ENCODE measurements around the gene TRABD2B. TPM values are rescaled to one million over a fixed set of nuclear protein-coding genes. Genes with fewer than 3 reads are reported as not detected.

The TRABD2B gene
- total RNA-seq, 1 donor from 2014 or later = 0.64 TPM

DNA sequence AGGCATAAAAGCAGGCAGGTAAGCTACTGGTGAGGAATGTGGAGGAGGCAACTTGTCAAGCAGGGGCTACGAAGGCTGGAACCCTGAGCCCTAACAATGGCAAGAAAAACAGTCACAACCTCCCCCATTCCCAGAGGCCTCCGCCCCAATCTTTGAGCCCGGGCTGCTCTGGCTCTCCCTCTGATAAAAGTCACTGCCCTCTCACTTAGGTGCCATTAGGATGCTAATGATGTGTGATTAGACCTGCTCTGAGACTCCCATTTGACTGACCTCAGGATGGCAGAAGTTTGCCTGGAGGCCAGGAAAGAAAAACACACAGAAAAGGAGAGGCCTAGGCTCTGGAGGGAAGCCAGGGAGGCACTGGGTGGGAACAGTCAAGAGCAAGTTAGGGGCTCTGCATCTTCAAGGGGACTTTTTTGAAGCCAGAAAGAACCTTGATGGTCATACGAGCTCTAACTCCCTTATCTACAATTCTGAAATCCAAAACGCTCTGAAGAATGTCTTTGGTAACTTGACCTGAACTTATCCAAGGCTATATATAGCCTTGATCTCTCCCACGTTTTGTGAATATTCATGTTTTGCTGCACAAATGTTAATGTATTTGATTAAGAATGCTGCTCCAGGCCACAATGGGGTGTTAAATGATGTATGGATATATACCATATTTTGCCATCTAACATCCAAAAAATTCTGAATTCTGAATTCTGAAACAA is 98.9 kb downstream of the TRABD2B start:
- H3K36me3 Mint-ChIP-seq (ENCODE audit: unreplicated experiment) = no peaks in the 10 kb centered on the region
- peaks cover 13% of the 10 kb centered on the region for H3K4me1 Mint-ChIP-seq (ENCODE audit: low read depth, unreplicated experiment)
- DNase-seq = no peak
- H3K27ac Mint-ChIP-seq (ENCODE audit: unreplicated experiment) = no peak overlapping the region
- TF ChIP-seq CTCF (IDR thresholded peaks at IDR 0.05; ENCODE audit: partially characterized antibody, unreplicated experiment) = no peak
- H3K27me3 Mint-ChIP-seq (ENCODE audit: unreplicated experiment) = peaks cover 6% of the 10 kb centered on the region
- no peak overlapping the region for H3K4me3 Mint-ChIP-seq (ENCODE audit: unreplicated experiment)
- no peaks in the 10 kb centered on the region for H3K9me3 Mint-ChIP-seq (ENCODE audit: unreplicated experiment)

GRCh38 chr1:47895279-47896125 is 101.7 kb downstream of the TRABD2B start:
- Mint-ChIP-seq H3K4me1 (ENCODE audit: low read depth, unreplicated experiment) (peaks cover 6% of the 10 kb centered on the region), H3K4me3 (ENCODE audit: unreplicated experiment) (no peak overlapping the region)
- no peak for DNase-seq

GRCh38 chr1:47894410-47895278 is 102.5 kb downstream of the TRABD2B start:
- H3K4me1 Mint-ChIP-seq (ENCODE audit: low read depth, unreplicated experiment) = peaks cover 6% of the 10 kb centered on the region
- no peak overlapping the region for H3K27ac Mint-ChIP-seq (ENCODE audit: unreplicated experiment)

More at GRCh38 chr1:47895279-47896125, 101.7 kb downstream of the TRABD2B start:
- Mint-ChIP-seq H3K27ac (ENCODE audit: unreplicated experiment) (no peak overlapping the region), H3K27me3 (ENCODE audit: unreplicated experiment) (peaks cover 6% of the 10 kb centered on the region), H3K9me3 (ENCODE audit: unreplicated experiment) (no peaks in the 10 kb centered on the region), H3K36me3 (ENCODE audit: unreplicated experiment) (no peaks in the 10 kb centered on the region)
- TF ChIP-seq CTCF (IDR thresholded peaks at IDR 0.05; ENCODE audit: partially characterized antibody, unreplicated experiment) = no peak

GRCh38 chr1:47893412-47893811 is 103.8 kb downstream of the TRABD2B start:
- Mint-ChIP-seq H3K27me3 (ENCODE audit: unreplicated experiment) (peaks cover 6% of the 10 kb centered on the region), H3K4me1 (ENCODE audit: low read depth, unreplicated experiment) (peaks cover 6% of the 10 kb centered on the region), H3K9me3 (ENCODE audit: unreplicated experiment) (no peaks in the 10 kb centered on the region), H3K4me3 (ENCODE audit: unreplicated experiment) (no peak overlapping the region), H3K36me3 (ENCODE audit: unreplicated experiment) (no peaks in the 10 kb centered on the region), H3K27ac (ENCODE audit: unreplicated experiment) (no peak overlapping the region)
- TF ChIP-seq CTCF (IDR thresholded peaks at IDR 0.05; ENCODE audit: partially characterized antibody, unreplicated experiment) = no peak
- no peak for DNase-seq

More at GRCh38 chr1:47894410-47895278, 102.5 kb downstream of the TRABD2B start:
- Mint-ChIP-seq H3K36me3 (ENCODE audit: unreplicated experiment) (no peaks in the 10 kb centered on the region), H3K9me3 (ENCODE audit: unreplicated experiment) (no peaks in the 10 kb centered on the region), H3K4me3 (ENCODE audit: unreplicated experiment) (no peak overlapping the region), H3K27me3 (ENCODE audit: unreplicated experiment) (peaks cover 6% of the 10 kb centered on the region)
- DNase-seq = no peak
- TF ChIP-seq CTCF (IDR thresholded peaks at IDR 0.05; ENCODE audit: partially characterized antibody, unreplicated experiment) = no peak
